Esophagus muscularis mucosa (tissue), 4 donors: ENCODE results near the gene RAB3C. TPM values are rescaled to one million over a fixed set of nuclear protein-coding genes. Genes with fewer than 3 reads are reported as not detected.
"Not testable (repeated sequence)": the region's sequence is repeated elsewhere in the genome, so short reads cannot be mapped to it uniquely, and the experiment has no call there.

ENCODE experiments used
- DNase-seq: peaks from one replicate; pipeline ENCODE4 v3.0.0-alpha.2; 2017; ENCODE audit errors: extremely low spot score
- H3K27ac ChIP-seq, 4 donors: fragments of 200-600 bp; sonication (generic); replicated peaks in 1 of 4; 1 replicate in 3 of 4; 2 replicates in 1 of 4; pipeline ENCODE4 v1.5.1; 2016 to 2019; ENCODE audit warnings: mild to moderate bottlenecking in 1 of 4
- H3K27me3 ChIP-seq, 4 donors: fragments of 200-600 bp; sonication (generic); one replicate each; pipeline versions ENCODE4 v1.5.1 to v1.6.0; 2016 to 2019
- H3K36me3 ChIP-seq, 4 donors: fragments of 200-600 bp; sonication (generic); one replicate each; pipeline ENCODE4 v1.5.1; 2016 to 2019
- H3K4me1 ChIP-seq, 4 donors: fragments of 200-600 bp; sonication (generic); one replicate each; pipeline ENCODE4 v1.5.1; 2016 to 2019
- H3K4me3 ChIP-seq, 4 donors: fragments of 200-600 bp; sonication (generic); 1 replicate in 2 of 4; 2 replicates in 2 of 4; pipeline ENCODE4 v1.5.1; 2016 to 2019; ENCODE audit warnings: mild to moderate bottlenecking in 4 of 4, moderate library complexity in 1 of 4
- H3K9me3 ChIP-seq, 4 donors: fragments of 200-600 bp; sonication (generic); 1 replicate in 3 of 4; 2 replicates in 1 of 4; pipeline ENCODE4 v1.5.1; 2016 to 2019
- CTCF ChIP-seq, 3 experiments: fragments of 200-600 bp in 2 of 3; fragments of 450-650 bp in 1 of 3; sonication (generic) in 2 of 3; IDR thresholded peaks; one replicate each; pipeline ENCODE4 v1.5.1; 2017 to 2019; ENCODE audit warnings: antibody characterized with exemption in 3 of 3, mild to moderate bottlenecking in 2 of 3, moderate library complexity in 1 of 3
- EP300 ChIP-seq: sonication (generic); formaldehyde crosslinking; IDR thresholded peaks from one replicate; pipeline ENCODE4 v1.6.1; 2017; ENCODE audit warnings: antibody characterized with exemption
- POLR2A ChIP-seq: fragments of 450-650 bp; IDR thresholded peaks from one replicate; pipeline ENCODE4 v1.6.1; 2017; ENCODE audit warnings: antibody characterized with exemption, moderate library complexity, mild to moderate bottlenecking, low read depth
- POLR2AphosphoS5 ChIP-seq, 2 donors: sonication (generic); formaldehyde crosslinking; IDR thresholded peaks; one replicate each; pipeline ENCODE4 v1.6.1; 2017; ENCODE audit warnings: antibody characterized with exemption in 2 of 2
- WGBS: methylation state at CpG from one replicate; pipeline ENCODE4 v1.1.5; 2018; 5-methylcytosine and 5-hydroxymethylcytosine counted together
- intact Hi-C: fragments of 100-400 bp; cut with DNase I; formaldehyde crosslinking; loops from one replicate; pipeline ENCODE4 v1.15.1; 2023
- total RNA-seq, 4 donors: library from RNA; depleted of rRNA; stranded (reverse); fragments of >200 nt; gene quantifications; one replicate each; pipeline versions ENCODE4 v1.1.0 to v1.2.1, GENCODE V29; 2016

The RAB3C gene
- total RNA-seq, 4 donors from 2014 or later = 2.6 to 9.6 (median 5.9) TPM

- no peaks in the 10 kb centered on the region for H3K27me3 ChIP-seq
- intact Hi-C loops = no loop called here
- TF ChIP-seq CTCF (IDR thresholded peaks at IDR 0.05) (no peak), POLR2AphosphoS5 (IDR thresholded peaks at IDR 0.05) (no peak), EP300 (no peak), POLR2A (no peak)
- no peak for DNase-seq
- H3K4me3 ChIP-seq = no peak overlapping the region
- peaks cover 0 to 11% (median 2%) of the 10 kb centered on the region in 4 donors for H3K9me3 ChIP-seq
- H3K4me1 ChIP-seq = no peaks in the 10 kb centered on the region
- H3K27ac ChIP-seq = no peak overlapping the region
- H3K36me3 ChIP-seq = no peaks in the 10 kb centered on the region
Observed at GRCh38 chr5:58545912-58546311, 37.0 kb upstream of the RAB3C start.

- no peaks in the 10 kb centered on the region for H3K9me3 ChIP-seq
- H3K27ac ChIP-seq = no peak overlapping the region
- no peak for TF ChIP-seq POLR2AphosphoS5 (IDR thresholded peaks at IDR 0.05)
- TF ChIP-seq CTCF (IDR thresholded peaks at IDR 0.05) = no peak
- no peak for TF ChIP-seq POLR2A
- no peak for TF ChIP-seq EP300
- intact Hi-C loops = no loop called here
- H3K36me3 ChIP-seq = no peaks in the 10 kb centered on the region
- no peaks in the 10 kb centered on the region for H3K4me1 ChIP-seq
- no peaks in the 10 kb centered on the region for H3K27me3 ChIP-seq
- WGBS = 91% methylated on average over 2 of the region's 2 CpGs
- H3K4me3 ChIP-seq = no peak overlapping the region
- no peak for DNase-seq
Observed at GRCh38 chr5:58548068-58548467, 34.8 kb upstream of the RAB3C start.

GRCh38 chr5:58551492-58551891 is 31.4 kb upstream of the RAB3C start:
- Histone ChIP-seq H3K36me3 (no peaks in the 10 kb centered on the region), H3K4me1 (no peaks in the 10 kb centered on the region), H3K27me3 (no peaks in the 10 kb centered on the region), H3K9me3 (no peaks in the 10 kb centered on the region), H3K4me3 (no peak overlapping the region), H3K27ac (no peak overlapping the region)
- WGBS = 93% methylated on average over 1 of the region's 1 CpG
- TF ChIP-seq POLR2A (no peak), CTCF (IDR thresholded peaks at IDR 0.05) (no peak), POLR2AphosphoS5 (IDR thresholded peaks at IDR 0.05) (no peak), EP300 (no peak)
- intact Hi-C loops = no loop called here
- DNase-seq = no peak

- WGBS = 92% methylated on average over 28 of the region's 32 CpGs
- H3K9me3 ChIP-seq, H3K27ac ChIP-seq, H3K27me3 ChIP-seq, H3K4me3 ChIP-seq, H3K36me3 ChIP-seq, DNase-seq, H3K4me1 ChIP-seq, intact Hi-C loops: not testable (repeated sequence)
Observed at GRCh38 chr5:58557665-58558338, 25.1 kb upstream of the RAB3C start.

GRCh38 chr5:58563016-58563700 is 19.7 kb upstream of the RAB3C start:
- H3K4me3 ChIP-seq, DNase-seq, intact Hi-C loops, H3K9me3 ChIP-seq, H3K27me3 ChIP-seq, H3K4me1 ChIP-seq, H3K27ac ChIP-seq, H3K36me3 ChIP-seq: not testable (repeated sequence)
- WGBS = 94% methylated on average over 10 of the region's 33 CpGs

GRCh38 chr5:58564043-58564832 is 18.6 kb upstream of the RAB3C start:
- intact Hi-C loops, H3K9me3 ChIP-seq, H3K36me3 ChIP-seq, H3K27ac ChIP-seq, H3K4me3 ChIP-seq, DNase-seq, H3K4me1 ChIP-seq, H3K27me3 ChIP-seq: not testable (repeated sequence)
- 93% methylated on average over 13 of the region's 39 CpGs for WGBS
